Liver (tissue), 9 donors: ENCODE data around the gene EP400. TPM values are rescaled to one million over a fixed set of nuclear protein-coding genes. Genes with fewer than 3 reads are reported as not detected.

Source experiments
- DNase-seq: peaks from one replicate; pipeline ENCODE4 v3.0.0-alpha.2; 2017; ENCODE audit warnings: low spot score
- H3K27ac ChIP-seq, 2 donors: one replicate each; pipeline ENCODE4 v1.7.0; 2013; ENCODE audit warnings: inconsistent platforms in 2 of 2, low read length in 2 of 2, control low read depth in 1 of 2, low read depth in 1 of 2, mild to moderate bottlenecking in 1 of 2
- H3K27me3 ChIP-seq, 4 donors: one replicate each; pipeline versions ENCODE4 v1.6.1 to v1.7.0; 2013; ENCODE audit warnings: low read length in 3 of 4, inconsistent platforms in 1 of 4, mild to moderate bottlenecking in 1 of 4, moderate library complexity in 1 of 4; ENCODE audit not compliant: control insufficient read depth in 4 of 4, insufficient read depth in 4 of 4
- H3K36me3 ChIP-seq, 4 donors: one replicate each; pipeline versions ENCODE4 v1.6.1 to v1.7.0; 2013; ENCODE audit warnings: low read length in 3 of 4, mild to moderate bottlenecking in 3 of 4, low read depth in 1 of 4, moderate library complexity in 1 of 4; ENCODE audit not compliant: control insufficient read depth in 4 of 4, insufficient read depth in 3 of 4
- H3K4me1 ChIP-seq, 4 donors: one replicate each; pipeline versions ENCODE4 v1.6.1 to v1.7.0; 2013; ENCODE audit warnings: low read length in 3 of 4, mild to moderate bottlenecking in 3 of 4, moderate library complexity in 1 of 4; ENCODE audit not compliant: control insufficient read depth in 4 of 4, insufficient read depth in 4 of 4
- H3K4me3 ChIP-seq, 3 donors: one replicate each; pipeline versions ENCODE4 v1.6.1 to v1.7.0; 2013; ENCODE audit warnings: low read length in 3 of 3, control low read depth in 1 of 3, low read depth in 1 of 3, mild to moderate bottlenecking in 1 of 3
- H3K9ac ChIP-seq, 2 donors: one replicate each; pipeline ENCODE4 v1.7.0; 2013; ENCODE audit warnings: low read length in 2 of 2, mild to moderate bottlenecking in 2 of 2, moderate library complexity in 2 of 2, control low read depth in 1 of 2, low read depth in 1 of 2
- H3K9me3 ChIP-seq, 4 donors: one replicate each; pipeline versions ENCODE4 v1.6.1 to v1.7.0; 2013; ENCODE audit warnings: low read length in 3 of 4; ENCODE audit not compliant: control insufficient read depth in 4 of 4
- ATF3 ChIP-seq: IDR thresholded peaks from 2 replicates; pipeline ENCODE4 v1.6.1; 2016; ENCODE audit warnings: antibody characterized with exemption
- CTCF ChIP-seq: fragments of 150-350 bp; IDR thresholded peaks from 2 replicates; pipeline ENCODE4 v1.5.1; 2017; ENCODE audit warnings: improper control_type of control experiment, low read depth, low read length; ENCODE audit not compliant: missing input control
- EGR1 ChIP-seq, 2 donors: IDR thresholded peaks; 2 replicates each; pipeline ENCODE4 v1.6.1; 2016 to 2018; ENCODE audit warnings: antibody characterized with exemption in 2 of 2, low read depth in 2 of 2
- HNF4A ChIP-seq, 2 donors: conservative IDR thresholded peaks; 2 replicates each; pipeline ENCODE4 v1.6.1; 2016; ENCODE audit warnings: antibody characterized with exemption in 2 of 2, mild to moderate bottlenecking in 2 of 2
- HNF4G ChIP-seq: IDR thresholded peaks from 2 replicates; pipeline ENCODE4 v1.6.1; 2016; ENCODE audit warnings: antibody characterized with exemption
- JUND ChIP-seq, 2 donors: IDR thresholded peaks; 2 replicates each; pipeline ENCODE4 v1.6.1; 2016; ENCODE audit warnings: antibody characterized with exemption in 2 of 2
- MAX ChIP-seq: IDR thresholded peaks from 2 replicates; pipeline ENCODE4 v1.6.1; 2016; ENCODE audit warnings: antibody characterized with exemption
- NR2F2 ChIP-seq: IDR thresholded peaks from 2 replicates; pipeline ENCODE4 v1.6.1; 2016; ENCODE audit warnings: antibody characterized with exemption
- RAD21 ChIP-seq, 2 donors: IDR thresholded peaks; 2 replicates each; pipeline ENCODE4 v1.6.1; 2016; ENCODE audit warnings: antibody characterized with exemption in 2 of 2, mild to moderate bottlenecking in 2 of 2
- SP1 ChIP-seq: IDR thresholded peaks from 2 replicates; pipeline ENCODE4 v1.6.1; 2018; ENCODE audit warnings: antibody characterized with exemption, mild to moderate bottlenecking
- TAF1 ChIP-seq: conservative IDR thresholded peaks from 2 replicates; pipeline ENCODE4 v1.6.1; 2016; ENCODE audit warnings: antibody characterized with exemption, mild to moderate bottlenecking
- YY1 ChIP-seq: IDR thresholded peaks from 2 replicates; pipeline ENCODE4 v1.6.1; 2016; ENCODE audit warnings: antibody characterized with exemption, mild to moderate bottlenecking
- WGBS: extraction: QIAGEN DNeasy Blood & Tissue Kit; methylation state at CpG from one replicate; pipeline ENCODE4 v1.1.7; 2013; 5-methylcytosine and 5-hydroxymethylcytosine counted together
- polyA plus RNA-seq, 2 donors: library from polyadenylated mRNA; stranded (reverse) in 1 of 2; unstranded in 1 of 2; fragments of 200-250 nt in 1 of 2; fragments of >200 nt in 1 of 2; fragmentation: Nextera tagmentation in 1 of 2; extraction: Ambion mirVana in 1 of 2; gene quantifications; one replicate each; pipeline versions ENCODE4 v1.2.1 to v1.2.3, GENCODE V29; 2013 to 2015
- total RNA-seq, 2 donors: library from RNA; depleted of rRNA; stranded (reverse); fragments of >200 nt; gene quantifications; one replicate each; pipeline ENCODE4 v1.2.3, GENCODE V29; 2014
- TF ChIP-seq, protein P1 (sequence below): IDR thresholded peaks from 2 replicates; pipeline ENCODE4 v1.6.1; 2016; ENCODE audit warnings: antibody characterized with exemption, mild to moderate bottlenecking
- donor health status: healthy.
- donor health status: healthy.
- donor health status: healthy.
- donor health status: healthy.
- donor health status: healthy.

EP400 gene
- total and polyA plus RNA-seq, 4 donors = 4.7 to 12.4 (median 7.1) TPM

- no peak overlapping the region for H3K9ac ChIP-seq
- H3K4me3 ChIP-seq = no peak overlapping the region
- no peak overlapping the region for H3K27ac ChIP-seq
- H3K27me3 ChIP-seq = no peaks in the 10 kb centered on the region
- WGBS = 95% methylated on average over 35 of the region's 35 CpGs
- H3K4me1 ChIP-seq = peaks cover 0 to 2% (median under 1%) of the 10 kb centered on the region in 4 donors
- H3K9me3 ChIP-seq = no peaks in the 10 kb centered on the region
- peaks cover 20 to 55% (median 26%) of the 10 kb centered on the region in 4 donors for H3K36me3 ChIP-seq
- TF ChIP-seq HNF4G (no peak), JUND (IDR thresholded peaks at IDR 0.05) (no peak), SP1 (no peak), HNF4A (conservative IDR thresholded peaks at IDR 0.05) (no peak), ATF3 (no peak), EGR1 (IDR thresholded peaks at IDR 0.05; ENCODE audit: low read depth in 2 of 2) (no peak)
- DNase-seq = no peak
Observed at GRCh38 chr12:131920902-131921840, 28.6 kb upstream of the EP400 start.

- no peak overlapping the region for H3K4me3 ChIP-seq
- H3K27ac ChIP-seq = no peak overlapping the region
- no peaks in the 10 kb centered on the region for H3K27me3 ChIP-seq
- no peak overlapping the region for H3K9ac ChIP-seq
- WGBS = 90% methylated on average over 29 of the region's 29 CpGs
- peaks cover 16 to 49% (median 23%) of the 10 kb centered on the region in 4 donors for H3K36me3 ChIP-seq
- TF ChIP-seq NR2F2 = no peak
- TF ChIP-seq RAD21 (IDR thresholded peaks at IDR 0.05) = no peak
- H3K4me1 ChIP-seq = peaks cover 0 to 2% (median under 1%) of the 10 kb centered on the region in 4 donors
- DNase-seq = no peak
- H3K9me3 ChIP-seq = no peaks in the 10 kb centered on the region
Observed at GRCh38 chr12:131921866-131922769, 27.6 kb upstream of the EP400 start.

DNA sequence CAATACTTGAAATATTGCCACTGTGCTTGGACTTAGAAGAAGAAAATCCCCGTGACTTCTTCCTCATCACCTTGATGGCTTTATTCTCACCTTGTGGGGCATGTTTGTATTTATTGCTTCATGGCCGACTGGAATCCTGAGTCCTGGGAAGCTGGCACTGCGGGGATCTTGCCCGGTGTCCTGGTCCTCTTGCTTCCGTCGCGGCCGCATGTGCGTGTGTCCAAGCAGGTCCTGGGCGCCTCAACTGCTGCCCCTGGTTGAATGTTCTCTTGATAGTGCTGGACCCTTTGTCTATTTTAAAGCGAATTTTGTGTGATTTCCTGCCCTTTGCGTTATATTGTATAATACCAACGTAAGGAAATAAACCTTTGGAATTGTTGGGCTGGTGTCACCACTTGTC, 27.0 kb upstream of the EP400 start:
- Histone ChIP-seq H3K9me3 (no peaks in the 10 kb centered on the region), H3K36me3 (peaks cover 16 to 43% (median 21%) of the 10 kb centered on the region in 4 donors), H3K9ac (no peak overlapping the region), H3K27me3 (no peaks in the 10 kb centered on the region), H3K4me3 (no peak overlapping the region), H3K4me1 (peaks cover 0 to 2% (median under 1%) of the 10 kb centered on the region in 4 donors), H3K27ac (no peak overlapping the region)
- no peak for DNase-seq
- WGBS = 90% methylated on average over 13 of the region's 13 CpGs
- TF ChIP-seq RAD21 (IDR thresholded peaks at IDR 0.05) (no peak), HNF4A (conservative IDR thresholded peaks at IDR 0.05) (no peak), YY1 (no peak), TAF1 (no peak), CTCF (no peak), NR2F2 (no peak), MAX (no peak)
- TF ChIP-seq, protein P1, sequence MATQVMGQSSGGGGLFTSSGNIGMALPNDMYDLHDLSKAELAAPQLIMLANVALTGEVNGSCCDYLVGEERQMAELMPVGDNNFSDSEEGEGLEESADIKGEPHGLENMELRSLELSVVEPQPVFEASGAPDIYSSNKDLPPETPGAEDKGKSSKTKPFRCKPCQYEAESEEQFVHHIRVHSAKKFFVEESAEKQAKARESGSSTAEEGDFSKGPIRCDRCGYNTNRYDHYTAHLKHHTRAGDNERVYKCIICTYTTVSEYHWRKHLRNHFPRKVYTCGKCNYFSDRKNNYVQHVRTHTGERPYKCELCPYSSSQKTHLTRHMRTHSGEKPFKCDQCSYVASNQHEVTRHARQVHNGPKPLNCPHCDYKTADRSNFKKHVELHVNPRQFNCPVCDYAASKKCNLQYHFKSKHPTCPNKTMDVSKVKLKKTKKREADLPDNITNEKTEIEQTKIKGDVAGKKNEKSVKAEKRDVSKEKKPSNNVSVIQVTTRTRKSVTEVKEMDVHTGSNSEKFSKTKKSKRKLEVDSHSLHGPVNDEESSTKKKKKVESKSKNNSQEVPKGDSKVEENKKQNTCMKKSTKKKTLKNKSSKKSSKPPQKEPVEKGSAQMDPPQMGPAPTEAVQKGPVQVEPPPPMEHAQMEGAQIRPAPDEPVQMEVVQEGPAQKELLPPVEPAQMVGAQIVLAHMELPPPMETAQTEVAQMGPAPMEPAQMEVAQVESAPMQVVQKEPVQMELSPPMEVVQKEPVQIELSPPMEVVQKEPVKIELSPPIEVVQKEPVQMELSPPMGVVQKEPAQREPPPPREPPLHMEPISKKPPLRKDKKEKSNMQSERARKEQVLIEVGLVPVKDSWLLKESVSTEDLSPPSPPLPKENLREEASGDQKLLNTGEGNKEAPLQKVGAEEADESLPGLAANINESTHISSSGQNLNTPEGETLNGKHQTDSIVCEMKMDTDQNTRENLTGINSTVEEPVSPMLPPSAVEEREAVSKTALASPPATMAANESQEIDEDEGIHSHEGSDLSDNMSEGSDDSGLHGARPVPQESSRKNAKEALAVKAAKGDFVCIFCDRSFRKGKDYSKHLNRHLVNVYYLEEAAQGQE = no peak
